Lung microvascular endothelial cell (primary cell): ENCODE measurements around the gene DDTL. TPM values are rescaled to one million over a fixed set of nuclear protein-coding genes. Genes with fewer than 3 reads are reported as not detected.
A peak's percentile ranks its signal among the peaks of the same experiment; 100 is the strongest.
"Not testable (repeated sequence)": the region's sequence is repeated elsewhere in the genome, so short reads cannot be mapped to it uniquely, and the experiment has no call there.

Experiments used
- DNase-seq, 2 donors: peaks; one replicate each; pipeline versions ENCODE4 v3.0.0 to v3.0.0-alpha.2; 2010; ENCODE audit warnings: low read depth in 2 of 2
- total RNA-seq: library from RNA; depleted of rRNA; stranded (reverse); fragments of >200 nt; gene quantifications from 2 replicates; pipeline ENCODE4 v1.2.1, GENCODE V29; 2014

The DDTL gene
- total RNA-seq, 1 donor from 2014 or later: 6.5 TPM

GRCh38 chr22:23970201-23970641, 3.5 kb downstream of the DDTL start:
- no peak for DNase-seq

DNA sequence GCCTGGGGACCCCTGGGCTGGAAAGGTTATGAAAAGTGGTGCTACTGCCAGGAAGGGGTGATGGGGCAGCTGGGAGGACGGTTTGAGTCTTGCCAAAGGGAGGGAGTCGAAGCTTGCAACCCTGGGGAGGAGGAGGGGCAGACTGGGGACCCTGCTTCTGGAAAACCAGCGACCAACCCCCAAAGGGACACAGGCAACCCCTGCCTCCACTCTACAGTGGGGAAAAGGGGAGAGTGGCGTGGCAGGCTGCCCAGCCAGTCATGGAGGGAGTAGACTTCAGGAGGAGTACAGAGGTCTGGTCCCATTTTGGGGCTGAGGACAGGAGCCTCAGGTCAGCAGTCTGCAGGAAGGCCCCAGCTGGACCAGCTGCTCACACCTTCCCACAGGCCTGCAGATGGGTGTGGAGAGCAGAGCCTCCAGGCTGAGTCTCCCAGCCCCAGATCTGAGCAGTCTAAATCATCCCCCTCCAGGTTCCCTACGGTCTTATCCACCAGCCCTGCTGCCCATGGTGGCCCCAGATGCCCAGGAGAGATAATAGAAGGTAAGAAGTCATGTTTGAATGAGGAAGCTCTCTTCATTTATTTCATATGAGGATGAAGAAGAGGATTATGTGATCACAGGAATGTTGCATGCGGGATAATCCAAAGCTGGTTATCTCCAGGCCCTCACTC, 4.3 kb downstream of the DDTL start:
- no peak for DNase-seq

- DNase-seq: not testable (repeated sequence)
These were observed 5.2 kb downstream of the DDTL start for GRCh38 chr22:23971927-23972326.

GRCh38 chr22:23974345-23974744, 7.7 kb downstream of the DDTL start, which contains the start of gene DDT:
Gene DDT (minus strand): TSS chr22:23974441. CDS start chr22:23974414, 27 bp downstream.
- DNase-seq: not testable (repeated sequence)

DNA sequence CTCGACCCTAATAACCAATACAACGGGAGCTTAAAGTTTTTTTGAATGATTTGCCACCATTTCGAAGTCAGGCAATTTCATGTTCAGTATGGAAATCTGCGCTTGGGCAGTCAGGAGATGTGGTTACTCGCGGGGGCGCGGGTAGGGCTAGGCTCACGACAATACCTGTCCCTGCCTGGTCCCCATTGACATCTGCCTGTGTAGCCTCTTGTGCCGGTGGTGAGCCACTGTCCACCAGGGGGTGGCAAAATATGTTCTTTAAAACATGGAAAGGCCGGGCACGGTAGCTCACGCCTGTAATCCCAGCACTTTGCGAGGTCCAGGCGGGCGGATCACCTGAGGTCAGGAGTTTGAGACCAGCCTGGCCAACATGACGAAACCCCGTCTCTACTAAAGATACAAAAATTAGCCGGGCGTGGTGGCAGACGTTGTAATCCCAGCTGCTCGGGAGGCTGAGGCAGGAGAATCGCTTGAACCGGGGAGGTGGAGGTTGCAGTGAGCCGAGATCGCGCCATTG, 8.2 kb downstream of the DDTL start:
- DNase-seq: not testable (repeated sequence)

DNA sequence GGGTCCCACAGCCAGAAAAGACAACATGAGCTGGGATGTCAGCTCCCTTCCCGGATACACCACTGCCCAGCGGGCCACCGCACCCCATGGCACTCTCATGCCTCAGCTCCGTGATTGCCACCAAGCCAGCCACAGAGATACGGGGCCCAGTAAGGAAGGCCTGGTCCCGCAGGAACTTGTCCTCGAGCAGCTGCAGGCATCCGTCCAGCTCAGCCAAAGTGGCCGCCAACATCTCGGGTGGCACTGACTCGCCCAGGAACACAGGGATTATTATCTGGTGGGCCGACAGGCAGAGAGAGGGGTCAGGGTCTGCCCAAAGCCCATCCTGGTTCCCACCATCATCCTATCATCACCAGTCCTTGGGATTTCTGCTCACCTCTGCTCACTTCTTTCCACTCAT, 10.6 kb downstream of the DDTL start:
- DNase-seq: not testable (repeated sequence)

DNA sequence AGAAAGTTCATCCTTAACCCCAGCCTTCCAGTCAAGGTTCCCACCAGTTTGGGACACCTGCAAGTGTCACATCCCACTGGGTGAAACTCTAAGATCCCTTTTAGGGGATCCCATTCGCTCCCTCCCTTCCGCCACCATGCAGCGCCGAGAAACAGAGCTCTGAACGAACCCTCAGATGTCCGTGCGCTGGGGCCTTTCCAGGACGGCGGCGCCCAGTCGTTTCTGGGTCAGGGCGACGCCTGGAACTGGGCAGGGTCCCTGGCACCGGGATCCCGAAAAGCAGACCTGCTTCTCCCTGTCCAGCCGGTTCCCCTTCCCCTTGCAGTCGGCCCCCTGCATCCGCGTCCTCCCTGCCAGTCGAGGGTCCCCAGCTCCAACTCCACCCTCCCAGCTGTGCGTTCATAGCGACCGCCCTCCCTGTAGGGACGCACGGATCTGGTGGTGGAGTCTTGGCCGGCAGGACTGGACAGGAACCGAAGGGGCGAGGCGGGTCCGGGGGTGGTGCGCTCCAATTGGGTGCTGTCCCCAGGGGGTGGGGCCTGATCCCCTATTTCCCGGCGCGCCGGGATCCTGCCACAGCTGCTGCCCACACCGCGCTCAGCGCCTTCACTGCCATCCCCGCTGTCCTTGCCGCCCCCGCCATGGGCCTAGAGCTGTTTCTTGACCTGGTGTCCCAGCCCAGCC, 13.0 kb downstream of the DDTL start, which contains the start of gene GSTT2:
Gene GSTT2, plus strand, starts transcription at position 578 of the 684 bp plus-strand sequence.
- DNase-seq: not testable (repeated sequence)

DNA sequence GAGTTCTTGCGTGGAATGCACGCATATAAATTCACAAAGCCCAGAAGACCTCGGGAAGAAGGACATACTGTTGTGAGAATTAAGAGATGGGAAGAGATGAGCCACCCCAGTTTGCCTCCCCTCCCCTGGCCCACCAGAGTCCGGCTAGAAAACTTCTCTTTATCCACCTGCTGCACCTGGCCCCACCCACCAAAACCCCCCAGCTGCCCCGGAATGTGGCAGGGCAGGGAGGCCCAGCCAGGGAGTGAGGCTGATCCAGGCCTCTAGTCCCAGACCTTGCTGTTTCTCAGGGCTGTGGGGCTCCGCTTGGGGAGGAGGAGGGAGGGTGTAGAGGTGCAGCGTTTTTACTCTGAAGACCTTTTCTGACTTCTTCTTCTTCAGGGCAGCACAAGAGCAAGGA, 13.9 kb downstream of the DDTL start:
- DNase-seq: not testable (repeated sequence)

- no peak for DNase-seq
These were observed 17.7 kb downstream of the DDTL start for GRCh38 chr22:23984430-23984829.

GRCh38 chr22:23986089-23986488, 19.4 kb downstream of the DDTL start:
- DNase-seq: not testable (repeated sequence)

GRCh38 chr22:23986538-23987178, 20.0 kb downstream of the DDTL start:
- not testable (repeated sequence) for DNase-seq

DNA sequence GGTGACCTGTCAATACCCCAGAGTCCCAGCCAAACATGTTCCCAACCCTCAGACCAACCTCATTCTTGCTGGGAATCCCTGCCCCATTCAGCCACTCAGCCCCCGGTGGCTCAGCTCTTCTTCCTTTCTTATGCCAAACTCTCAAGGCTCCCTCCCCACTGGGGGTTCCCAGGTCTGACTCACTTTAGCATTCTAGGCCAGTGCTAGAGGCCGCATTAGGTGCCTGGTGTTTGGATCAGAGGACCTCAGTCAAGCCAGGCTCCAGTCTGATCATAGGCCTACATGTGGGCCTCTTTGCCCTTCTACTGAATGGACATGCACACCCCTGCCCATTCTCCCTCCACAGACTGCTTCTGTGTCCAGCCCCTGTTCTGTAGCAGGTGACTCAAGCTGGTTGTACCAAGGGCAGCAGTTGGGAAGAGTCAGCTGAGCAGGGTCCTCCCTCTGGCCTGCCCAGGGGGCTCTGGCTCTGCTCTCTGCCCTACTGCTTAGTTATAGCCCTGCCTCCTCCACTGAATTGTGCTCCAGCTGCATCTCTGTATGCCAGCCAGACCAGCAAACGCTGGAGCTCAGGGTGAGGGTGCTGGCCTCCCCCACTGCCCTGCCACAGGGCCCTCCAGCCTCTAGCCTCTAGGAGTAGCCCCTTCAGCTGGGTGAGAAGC, 23.0 kb downstream of the DDTL start:
- DNase-seq: peak in 1 of 2 donors; percentile 49

DNA sequence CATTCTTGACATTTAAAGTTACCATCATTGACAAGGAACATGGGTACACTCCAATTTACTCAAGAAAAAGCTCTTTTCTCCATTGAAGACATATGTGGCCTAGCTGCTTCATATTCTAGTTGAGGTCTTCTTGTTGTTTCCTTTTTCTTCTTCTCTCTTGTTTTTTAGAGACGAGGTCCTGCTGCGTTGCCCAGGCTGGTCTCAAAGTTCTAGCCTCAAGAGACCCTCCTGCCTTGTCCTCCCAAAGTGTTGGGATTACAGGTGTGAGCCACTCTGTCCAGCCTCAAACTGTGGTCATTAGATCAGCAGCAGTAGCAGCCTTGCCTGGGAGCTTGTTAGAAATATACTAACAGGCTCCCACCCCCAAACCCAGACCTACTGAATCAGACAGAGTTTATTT, 26.4 kb downstream of the DDTL start:
- not testable (repeated sequence) for DNase-seq

DNA sequence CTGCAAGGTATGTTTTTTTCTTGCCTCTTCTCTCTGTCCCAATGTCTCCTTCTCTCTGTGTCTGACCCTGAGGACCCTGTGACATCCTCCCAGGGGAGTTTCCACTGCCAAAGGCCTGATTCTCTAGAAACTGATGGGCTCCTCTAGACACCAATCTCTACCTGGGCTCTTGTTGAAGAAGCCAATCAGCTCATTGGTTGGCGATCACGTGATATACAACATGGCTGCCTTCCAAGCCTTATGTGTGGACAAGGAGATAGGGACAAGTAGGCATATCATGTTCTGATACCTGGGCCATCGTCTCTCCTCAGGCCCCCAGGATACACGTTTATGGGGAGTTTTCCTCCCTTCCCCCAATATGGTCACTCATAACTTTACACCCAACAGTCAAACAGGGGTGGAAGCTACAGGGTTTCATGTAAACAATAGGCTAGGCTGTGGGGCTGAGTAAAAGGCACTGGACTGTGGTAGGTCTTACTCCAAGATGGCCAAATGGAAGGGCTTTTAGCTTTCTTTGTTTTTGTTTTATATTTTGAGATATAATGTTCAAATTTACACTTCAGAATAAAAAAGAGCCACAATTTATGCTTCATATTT, 27.0 kb downstream of the DDTL start:
- not testable (repeated sequence) for DNase-seq

DNA sequence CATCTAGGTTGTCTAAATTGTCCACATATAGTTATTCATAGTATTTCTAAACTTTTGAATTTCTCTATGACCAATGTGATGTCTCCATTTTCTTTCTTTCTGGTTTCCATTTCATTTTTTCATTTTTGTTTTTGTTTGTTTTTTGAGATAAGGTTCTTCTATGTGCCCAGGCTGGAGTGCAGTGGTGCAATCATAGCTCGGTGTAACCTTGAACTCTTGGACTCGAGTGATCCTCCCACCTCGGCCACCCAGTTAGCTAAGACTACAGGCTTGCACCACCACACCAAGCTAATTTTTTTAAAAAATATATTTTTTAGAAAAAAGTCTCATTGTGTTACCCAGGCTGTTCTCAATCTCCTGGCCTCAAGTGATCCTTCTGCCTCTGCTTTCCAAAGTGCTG, 30.4 kb downstream of the DDTL start:
- DNase-seq: no peak

GRCh38 chr22:23999779-24000178, 33.1 kb downstream of the DDTL start:
- DNase-seq: peak in 1 of 2 donors; percentile 6

DNA sequence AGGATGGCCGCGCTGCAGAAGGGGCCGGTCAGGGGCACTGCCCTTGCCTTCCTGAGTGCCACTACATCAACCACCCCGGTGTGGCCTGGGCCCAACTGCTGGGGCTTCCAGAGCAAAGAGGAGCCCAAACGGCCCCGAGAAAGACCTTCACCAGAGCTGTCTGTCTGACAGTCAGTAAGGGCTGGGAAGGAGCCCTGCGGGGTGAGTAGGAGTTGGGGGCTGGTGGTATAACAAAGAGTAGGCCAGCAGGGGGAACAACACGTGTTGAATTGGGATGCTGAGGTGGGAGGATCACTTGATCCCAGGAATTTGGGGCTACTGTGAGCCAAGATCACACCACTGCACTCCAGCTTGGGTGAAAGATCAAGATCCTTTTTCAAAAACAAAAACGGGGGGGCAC, 34.6 kb downstream of the DDTL start:
- DNase-seq: peak in 1 of 2 donors; percentile 3

DNA sequence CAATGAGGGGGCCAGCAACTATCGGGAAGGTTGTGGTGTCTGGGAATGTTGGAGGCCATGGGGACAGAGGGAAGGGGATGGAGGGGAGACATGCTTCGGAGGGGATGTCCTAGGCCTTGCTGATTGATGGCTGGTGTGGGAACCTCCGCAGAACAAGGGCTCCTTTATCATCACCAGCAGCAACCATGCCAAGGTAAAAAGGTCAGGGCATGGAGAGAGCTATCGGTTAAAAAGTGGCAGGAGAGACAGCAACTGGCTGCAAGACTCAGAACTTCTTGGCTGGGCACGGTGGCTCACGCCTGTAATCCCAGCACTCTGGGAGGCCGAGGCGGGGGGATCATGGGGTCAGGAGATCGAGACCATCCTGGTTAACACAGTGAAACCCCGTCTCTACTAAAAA, 35.6 kb downstream of the DDTL start:
- no peak for DNase-seq

- DNase-seq: no peak
These were observed 36.2 kb downstream of the DDTL start for GRCh38 chr22:24002851-24003250.

- no peak for DNase-seq
These were observed 37.2 kb downstream of the DDTL start for GRCh38 chr22:24003887-24004286.

DNA sequence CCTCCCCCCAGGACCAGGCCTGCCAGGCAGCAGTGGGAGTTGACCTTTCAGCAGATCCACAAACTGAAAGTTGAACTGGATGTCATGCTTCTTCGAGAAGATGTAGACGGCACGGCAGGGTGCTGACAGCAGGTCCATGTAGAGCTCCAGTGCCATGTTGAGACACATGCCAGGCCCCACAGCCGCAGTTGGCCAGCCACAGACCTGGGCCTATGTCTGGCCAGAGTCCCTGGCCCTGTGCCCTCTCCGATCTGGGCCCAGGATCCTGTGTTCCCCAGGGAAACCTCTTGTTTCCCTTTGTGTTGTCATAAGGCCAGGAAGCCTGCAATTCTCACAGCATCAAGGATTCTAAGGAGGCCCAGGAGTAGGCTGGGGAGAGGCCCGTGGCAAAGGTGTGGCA, 38.5 kb downstream of the DDTL start, which contains the start of gene GSTT4:
Gene GSTT4, minus strand, starts transcription at position 253 of the 400 bp plus-strand sequence. Its CDS starts 97 bp downstream, at position 156.
- no peak for DNase-seq
